GM21825 (cell line): Measurements from ENCODE around the gene PKNOX1.
"Not testable (repeated sequence)": the region's sequence is repeated elsewhere in the genome, so short reads cannot be mapped to it uniquely, and the experiment has no call there.

ENCODE experiments used
- ATAC-seq: cut with Tn5 transposase; IDR thresholded peaks from one replicate; pipeline ENCODE4 v1.9.1; 2021; ENCODE audit warnings: mild to moderate bottlenecking, moderate library complexity; ENCODE audit not compliant: unreplicated experiment

The PKNOX1 gene, protein sequence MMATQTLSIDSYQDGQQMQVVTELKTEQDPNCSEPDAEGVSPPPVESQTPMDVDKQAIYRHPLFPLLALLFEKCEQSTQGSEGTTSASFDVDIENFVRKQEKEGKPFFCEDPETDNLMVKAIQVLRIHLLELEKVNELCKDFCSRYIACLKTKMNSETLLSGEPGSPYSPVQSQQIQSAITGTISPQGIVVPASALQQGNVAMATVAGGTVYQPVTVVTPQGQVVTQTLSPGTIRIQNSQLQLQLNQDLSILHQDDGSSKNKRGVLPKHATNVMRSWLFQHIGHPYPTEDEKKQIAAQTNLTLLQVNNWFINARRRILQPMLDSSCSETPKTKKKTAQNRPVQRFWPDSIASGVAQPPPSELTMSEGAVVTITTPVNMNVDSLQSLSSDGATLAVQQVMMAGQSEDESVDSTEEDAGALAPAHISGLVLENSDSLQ

DNA sequence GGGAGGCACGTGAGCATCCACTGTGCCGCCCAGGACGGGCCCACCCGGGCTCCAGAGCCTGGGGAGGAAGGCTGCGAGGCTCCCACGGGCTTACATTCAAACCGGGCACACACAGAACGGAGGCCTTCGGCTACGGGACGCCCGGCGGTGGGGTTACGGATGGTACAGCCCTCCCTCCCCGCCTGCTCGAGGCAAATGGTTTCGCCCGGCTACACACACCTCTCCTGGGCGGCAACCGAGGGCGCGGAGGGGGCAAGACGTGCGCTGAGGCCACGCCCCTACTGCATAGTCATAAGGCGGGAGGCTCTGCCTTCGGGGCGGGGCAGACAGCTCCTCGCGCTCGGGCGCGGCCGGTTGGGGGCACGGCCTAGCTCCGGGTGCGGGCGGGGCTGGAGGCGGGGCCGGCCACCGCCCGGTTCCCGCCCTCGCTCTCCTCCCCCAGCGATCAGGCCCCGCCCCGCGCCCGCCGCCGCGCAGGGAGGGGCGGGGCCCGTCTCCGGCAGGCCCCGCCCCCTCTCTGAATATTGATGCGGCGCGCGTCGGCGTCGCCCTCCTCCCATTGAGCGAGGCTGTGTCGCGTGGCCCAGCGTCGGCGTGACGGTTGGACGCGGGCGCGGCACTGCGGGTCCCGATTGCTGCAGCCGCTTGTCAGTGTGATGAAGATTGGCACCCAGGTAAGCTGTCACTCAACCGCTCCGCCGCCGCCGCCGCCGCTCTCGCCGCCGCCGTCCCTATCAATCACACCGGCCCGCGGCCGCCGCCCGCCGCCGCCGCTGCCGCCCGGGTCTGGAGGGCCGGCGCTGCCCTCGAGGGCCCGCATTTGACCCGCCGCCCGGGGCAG lies at the start of gene PKNOX1:
PKNOX1 (plus strand) TSS at position 572 of the 841 bp plus-strand sequence. CDS start 29,820 bp downstream, outside the sequence.
- peak; percentile 81 for ATAC-seq

DNA sequence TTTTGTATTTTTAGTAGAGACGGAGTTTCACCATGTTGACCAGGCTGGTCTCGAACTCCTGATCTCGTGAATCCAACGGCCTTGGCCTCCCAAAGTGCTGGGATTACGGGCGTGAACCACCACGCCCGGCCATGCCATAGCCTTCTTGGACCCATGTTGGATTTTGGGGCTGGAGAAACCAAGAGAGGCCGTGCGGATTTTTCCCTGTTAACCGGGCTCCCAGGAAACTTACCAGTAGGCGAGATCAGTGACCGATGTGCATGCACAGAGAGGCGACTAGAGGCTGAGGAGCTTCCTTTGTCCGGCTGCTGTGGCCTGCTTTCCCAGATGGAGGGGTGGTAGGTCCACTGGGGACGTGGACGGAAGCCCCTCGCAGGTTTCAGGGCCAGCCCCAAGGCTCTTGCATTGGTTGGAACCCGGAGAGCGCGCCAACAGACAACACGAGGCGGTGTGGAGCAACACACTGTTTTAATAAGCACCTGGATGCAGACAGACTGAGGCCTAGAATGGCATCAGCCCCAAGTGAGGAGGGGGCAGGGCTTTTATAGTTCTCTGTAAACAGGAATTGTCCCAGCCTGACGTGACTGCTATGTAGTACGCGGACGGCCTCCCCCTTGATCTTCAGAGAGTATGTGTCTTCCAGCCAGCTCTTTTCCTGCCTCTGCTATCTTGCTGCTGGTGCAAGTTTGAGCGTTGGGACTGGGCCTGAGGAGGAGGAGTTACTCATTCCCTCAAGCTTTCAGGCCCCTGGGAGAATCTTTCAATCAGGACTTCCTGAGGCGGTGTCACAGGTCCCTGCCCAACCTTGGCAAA lies 49.0 kb upstream of the PKNOX1 start, which contains the start of gene ERVH48-1:
ERVH48-1 (minus strand) TSS at position 517 of the 813 bp plus-strand sequence. CDS start 6,624 bp downstream, outside the sequence.
- no peak for ATAC-seq

DNA sequence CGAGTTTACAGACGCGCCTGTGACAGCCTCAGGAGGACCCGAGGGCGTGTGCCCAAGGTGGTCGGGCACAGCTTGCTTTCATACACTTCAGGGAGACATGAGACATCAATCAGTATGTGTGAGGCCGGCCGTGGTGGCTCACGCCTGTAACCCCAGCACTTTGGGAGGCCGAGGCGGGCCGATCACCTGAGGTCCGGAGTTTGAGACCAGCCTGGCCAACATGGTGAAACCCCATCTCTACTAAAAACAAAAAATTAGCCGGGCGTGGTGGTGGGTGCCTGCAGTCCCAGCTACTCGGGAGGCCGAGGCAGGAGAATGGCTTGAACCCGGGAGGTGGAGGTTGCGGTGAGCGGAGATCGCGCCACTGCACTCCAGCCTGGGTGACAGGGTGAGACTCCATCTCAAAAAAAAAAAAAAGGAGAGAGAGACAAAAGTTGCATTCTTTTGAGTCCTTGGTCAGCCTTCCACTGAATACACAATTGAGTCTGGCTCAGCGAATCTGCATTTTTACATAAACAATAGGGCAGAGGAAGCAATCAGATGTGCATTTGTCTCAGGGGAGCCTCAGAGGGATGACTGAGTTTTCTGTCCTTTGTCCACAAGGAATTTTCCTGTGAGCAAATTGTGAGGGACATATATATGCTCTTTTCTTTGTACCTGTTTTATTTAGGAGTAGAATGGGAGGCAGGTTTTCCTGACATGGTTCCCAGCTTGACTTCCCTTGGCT lies 46.7 kb upstream of the PKNOX1 start:
- not testable (repeated sequence) for ATAC-seq

DNA sequence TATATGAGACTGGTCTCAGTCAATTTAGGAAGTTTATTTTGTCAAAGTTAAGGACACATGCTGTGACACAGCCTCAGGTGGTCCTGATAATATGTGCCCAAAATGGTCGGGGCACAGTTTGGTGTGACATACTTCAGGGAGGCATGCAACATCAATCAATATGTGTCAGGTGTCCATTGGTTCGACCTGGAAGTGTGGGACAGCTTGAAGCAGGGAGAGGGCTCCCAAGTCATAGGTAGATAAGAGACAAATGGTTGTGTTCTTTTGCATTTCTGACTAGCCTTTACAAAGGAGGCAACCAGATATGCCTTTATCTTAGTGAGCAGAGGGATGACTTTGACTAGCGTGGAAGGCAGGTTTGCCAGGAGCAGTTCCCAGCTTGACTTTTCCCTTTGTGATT lies 44.4 kb upstream of the PKNOX1 start:
- no peak for ATAC-seq

DNA sequence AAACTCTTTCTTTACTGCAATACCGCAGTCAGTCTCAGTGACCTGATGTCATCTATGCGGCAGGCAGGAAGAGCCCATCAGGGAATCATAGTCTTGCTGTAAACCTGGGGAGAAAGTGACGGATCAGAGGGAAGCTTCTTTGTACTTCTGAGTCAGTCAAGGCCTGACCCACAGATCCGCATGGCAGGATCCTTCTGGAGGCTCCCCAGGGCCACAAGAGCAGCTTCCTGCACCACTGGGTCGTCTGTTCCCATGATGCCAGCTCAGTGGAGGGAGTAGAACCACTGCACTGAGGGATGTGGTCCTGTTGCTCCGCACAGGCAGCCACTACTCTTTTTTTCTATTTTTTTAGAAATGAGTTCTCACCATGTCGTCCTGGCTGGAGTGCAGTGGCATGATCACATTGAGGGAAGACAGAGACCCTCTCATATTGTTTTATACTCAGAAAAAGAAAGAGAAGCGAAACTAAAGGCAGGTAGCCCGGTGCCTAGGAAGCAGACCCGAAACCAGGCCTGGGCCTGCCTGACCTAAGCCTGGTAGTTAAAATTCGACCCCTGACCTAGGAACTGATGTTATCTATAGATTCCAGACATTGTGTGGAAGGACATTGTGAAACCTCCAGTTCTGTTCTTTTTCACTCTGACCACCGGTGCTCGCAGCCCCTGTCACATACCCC lies 42.7 kb upstream of the PKNOX1 start:
- no peak for ATAC-seq

DNA sequence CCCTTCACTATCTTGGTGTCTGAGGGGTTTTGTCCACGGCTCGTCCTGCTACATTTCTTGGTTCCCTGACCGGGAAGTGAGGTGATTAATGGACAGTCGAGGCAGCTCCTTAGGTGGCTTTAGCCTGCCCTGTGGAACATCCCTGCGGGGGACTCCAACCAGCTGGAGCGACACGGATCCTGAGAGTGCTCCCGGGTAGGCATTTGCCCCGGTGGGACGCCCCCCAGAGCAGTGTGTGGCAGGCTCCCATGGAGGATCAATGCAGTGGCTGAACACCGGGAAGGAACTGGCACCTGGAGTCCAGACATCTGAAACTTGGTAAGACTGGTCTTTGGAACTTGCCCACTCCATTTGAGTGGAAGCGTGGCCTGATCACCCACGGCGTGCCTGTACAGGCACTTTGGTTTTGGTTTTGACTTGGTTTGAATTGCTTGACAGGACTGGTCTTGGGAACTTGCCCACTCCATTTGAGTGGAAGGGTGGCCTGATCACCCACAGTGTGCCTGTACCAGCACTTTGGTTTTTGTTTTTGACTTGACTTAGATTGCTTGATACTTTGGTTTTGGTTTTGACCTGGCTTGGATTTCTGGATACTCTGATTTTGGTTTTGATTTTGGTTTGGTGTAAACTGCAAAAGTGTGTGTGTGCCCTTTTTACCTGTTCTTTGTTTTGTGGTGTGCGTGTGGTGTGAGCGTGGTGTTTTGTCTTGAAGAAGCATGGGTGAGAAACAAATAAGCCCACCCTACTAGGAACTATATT lies 41.8 kb upstream of the PKNOX1 start:
- ATAC-seq, result not testable (repeated sequence)

DNA sequence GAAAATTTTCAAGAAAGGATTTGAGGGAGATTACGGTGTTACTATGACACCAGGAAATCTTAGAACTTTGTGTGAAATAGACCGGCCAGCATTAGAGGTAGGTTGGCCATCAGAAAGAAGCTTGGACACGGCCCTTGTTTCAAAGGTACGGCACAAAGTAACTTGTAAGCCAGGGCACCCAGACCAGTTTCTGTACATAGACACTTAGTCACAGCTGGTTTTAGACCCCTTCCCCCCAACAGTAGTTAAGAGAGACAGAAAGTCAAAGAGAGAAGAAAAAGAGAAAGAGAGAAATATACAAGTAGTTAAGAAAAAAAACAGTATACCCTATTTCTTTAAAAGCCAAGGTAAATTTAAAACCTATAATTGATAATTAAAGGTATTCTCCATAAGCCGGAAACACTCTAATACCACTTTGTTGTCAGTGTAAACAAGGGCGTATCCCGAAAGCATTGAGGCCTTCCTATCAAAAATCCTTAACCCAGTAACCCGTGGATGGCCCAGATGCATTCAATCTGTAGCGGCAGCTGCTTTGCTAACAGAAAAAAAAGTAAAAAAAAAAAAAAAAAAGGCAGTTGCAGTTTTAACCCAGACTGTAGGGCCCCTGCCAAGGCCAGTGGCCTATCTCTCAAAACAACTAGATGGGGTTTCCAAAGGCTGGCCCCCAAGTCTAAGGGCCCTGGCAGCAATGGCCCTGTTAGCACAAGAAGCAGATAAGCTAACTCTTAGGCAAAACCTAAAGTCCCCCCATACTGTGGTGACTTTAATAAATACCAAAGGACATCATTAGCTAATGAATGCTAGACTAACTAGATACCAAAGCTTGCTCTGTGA lies 41.0 kb upstream of the PKNOX1 start:
- not testable (repeated sequence) for ATAC-seq

DNA sequence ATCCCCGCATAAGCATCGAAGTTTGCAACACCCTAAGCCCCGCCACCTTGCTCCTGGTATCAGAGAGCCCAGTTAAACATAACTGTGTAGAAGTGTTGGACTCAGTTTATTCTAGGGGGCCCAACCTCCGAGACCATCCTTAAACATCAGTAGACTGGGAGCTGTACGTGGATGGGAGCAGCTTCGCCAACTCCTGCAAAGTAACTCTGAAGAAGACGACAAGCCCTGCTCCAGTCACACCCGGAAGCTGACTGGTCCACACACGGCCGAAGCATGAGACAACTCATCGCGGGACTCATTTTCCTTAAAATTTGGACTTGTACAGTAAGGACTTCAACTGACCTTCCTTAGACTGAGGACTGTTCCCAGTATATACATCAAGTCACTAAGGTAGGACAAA lies 40.4 kb upstream of the PKNOX1 start:
- ATAC-seq, result not testable (repeated sequence)

DNA sequence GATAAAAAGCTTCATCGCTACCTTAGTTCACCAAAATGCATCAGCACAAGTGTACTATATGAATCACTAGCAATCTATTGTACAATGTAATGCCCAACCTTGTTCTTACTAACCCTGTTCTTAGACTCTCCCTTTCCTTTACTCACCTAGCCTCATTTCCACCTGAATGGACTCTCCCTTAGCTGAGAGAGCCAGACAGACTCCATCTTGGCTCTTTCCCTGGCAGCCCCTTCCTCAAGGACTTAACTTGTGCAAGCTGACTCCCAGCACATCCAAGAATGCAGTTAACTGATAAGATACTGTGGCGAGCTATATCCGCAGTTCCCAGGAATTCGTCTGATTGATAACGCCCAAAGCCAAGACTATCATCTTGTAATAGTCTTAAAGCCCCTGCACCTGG lies 38.0 kb upstream of the PKNOX1 start:
- ATAC-seq, result not testable (repeated sequence)

DNA sequence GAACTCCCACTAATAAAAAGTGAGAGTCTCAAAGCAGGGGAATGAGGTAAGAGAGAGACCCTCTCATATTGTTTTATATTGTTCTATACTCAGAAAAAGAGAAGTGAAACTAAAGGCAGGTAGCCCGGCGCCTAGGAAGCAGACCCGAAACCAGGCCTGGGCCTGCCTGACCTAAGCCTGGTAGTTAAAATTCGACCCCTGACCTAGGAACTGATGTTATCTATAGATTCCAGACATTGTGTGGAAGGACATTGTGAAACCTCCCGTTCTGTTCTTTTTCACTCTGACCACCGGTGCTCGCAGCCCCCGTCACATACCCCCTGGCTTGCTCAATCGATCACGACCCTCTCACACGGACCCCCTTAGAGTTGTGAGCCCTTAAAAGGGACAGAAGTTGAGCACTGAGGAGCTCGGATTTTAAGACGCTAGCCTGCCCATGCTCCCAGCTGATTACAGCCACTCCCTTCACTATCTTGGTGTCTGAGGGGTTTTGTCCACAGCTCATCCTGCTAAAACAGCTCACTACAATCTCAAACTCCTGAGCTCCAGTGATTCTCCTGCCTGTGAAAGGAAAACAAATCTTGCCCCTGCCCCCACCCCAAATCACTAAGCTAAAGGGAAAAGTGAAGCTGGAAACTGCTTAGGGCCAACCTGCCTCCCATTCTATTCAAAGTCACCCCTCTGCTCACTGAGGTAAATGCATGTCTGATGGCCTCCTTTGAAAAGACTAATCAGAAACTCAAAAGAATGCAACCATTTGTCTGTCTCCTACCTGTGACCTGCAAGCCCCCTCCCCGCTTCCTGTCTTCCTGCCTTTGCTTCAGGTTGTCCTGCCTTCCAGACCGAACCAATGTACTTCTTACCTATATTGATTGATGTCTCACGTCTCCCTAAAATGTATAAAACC lies 37.1 kb upstream of the PKNOX1 start:
- not testable (repeated sequence) for ATAC-seq

DNA sequence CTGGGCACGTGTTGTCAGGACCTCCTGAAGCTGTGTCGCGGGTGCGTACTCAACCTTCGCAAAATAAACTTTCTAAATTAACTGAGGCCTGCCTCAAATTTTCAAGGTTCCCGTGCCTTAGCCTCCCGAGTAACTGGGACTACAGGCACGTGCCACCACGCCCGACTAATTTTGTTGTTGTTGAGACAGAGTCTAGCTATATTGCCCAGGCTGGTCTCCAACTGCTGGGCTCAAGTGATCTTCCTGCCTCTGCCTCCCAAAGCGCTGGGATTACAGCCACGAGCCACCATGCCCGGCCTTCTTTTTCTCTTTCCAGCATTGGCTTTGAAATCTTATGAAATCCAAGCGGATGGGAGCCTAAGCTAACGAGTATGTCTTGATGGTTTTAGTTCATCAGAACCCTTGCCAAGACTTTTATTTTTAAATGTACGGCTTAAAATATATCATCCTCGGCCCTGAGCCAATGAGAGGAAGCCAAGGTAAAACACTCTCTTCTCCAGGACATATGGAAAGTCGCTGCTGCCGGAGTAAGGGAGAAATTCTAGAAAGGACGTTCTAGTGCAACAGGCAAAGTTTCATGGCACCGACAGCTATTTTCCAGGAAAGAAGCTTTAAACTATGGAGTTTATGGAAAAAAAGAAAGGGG lies 36.3 kb upstream of the PKNOX1 start:
- ATAC-seq, result no peak

DNA sequence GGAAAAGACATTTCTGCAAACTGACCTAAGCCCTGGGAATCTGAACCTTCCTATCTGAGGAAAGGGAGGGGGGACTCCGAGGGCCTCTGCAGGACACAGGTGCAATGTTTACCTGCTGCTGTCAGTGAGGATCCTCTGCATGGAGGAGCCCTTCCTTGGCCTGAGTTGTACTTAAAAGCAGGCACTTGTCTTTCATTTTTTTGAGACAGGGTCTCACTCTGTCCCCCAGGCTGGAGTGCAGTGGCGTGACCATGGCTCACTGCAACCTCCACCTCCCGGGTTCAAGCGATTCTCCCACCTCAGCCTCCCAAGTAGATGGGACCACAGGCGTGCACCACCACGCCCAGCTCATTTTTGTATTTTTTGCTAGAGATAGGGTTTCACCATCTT lies 35.8 kb upstream of the PKNOX1 start:
- not testable (repeated sequence) for ATAC-seq

DNA sequence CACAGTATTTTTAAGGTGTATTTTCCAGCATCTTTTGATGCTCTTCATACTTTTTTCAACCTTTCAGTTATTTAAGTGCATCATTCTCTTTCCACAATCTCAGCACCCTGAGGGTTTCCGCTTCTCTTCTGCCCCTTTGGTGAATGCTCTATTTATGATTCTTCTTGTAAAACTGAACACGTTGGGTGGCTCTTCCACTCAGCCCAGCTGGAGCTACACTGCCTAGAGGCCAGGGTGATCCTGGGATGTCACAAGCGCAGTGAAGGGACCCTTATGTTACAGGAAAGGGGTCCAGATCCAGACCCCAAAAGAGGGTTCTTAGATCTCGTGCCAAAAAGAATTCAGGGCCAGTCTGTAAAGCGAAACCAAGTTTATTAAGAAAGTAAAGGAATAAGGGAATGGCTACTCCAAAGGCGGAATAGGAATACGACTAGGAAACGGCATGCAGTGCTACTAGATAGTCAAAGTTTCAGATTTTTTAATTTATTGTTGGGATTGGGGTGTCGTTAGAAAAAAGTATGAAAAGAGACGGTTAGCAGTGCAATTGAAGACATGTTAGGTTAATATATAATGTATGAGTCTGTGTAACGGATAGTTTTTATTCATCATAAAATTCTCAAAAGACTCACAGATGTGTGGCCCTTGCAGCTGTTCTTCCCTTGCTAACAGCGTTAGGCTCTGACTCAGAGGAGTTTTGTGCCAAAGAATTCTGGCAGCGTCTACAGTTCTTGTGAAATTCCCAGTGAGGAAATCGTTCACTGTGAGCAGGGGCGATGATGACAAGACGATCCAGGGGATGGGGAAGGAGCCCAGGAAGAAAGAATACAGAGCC lies 34.6 kb upstream of the PKNOX1 start:
- no peak for ATAC-seq

DNA sequence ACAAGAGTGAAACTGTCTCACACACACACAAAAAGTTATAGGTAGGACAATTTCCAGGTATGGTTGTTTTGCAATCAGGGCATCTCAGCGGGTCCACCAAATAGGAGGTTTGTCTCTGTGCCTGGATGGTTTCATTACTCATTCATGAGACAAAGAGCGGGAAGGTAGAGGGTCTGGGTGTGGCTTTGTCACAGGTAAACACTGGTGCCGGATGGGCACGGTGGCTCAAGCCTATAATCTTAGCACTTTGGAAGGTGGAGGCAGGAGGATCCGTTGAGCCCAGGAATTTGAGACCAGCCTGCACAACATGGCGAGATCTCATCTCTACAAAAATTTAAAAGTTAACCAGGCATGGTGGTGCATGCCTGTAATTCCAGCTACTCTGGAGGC lies 32.7 kb upstream of the PKNOX1 start:
- ATAC-seq, result no peak

DNA sequence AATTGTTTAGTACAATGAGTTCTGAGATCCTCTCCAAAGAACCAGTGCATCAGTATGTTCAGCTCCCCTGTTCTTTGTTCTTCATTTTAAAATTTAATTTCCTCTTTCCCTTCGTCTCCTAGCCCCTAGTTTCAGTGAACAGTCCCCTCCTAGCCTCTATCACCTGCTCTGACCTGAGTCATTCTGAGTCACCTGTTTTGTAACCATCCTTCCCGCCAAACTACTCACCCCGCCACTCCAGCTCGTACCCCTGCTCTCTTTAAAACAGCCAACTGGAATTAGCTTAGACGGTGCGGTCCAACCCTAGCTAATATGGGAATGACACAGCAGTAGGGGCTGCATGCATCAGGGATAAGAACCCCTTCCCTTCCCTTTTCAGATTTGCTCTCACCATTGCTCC lies 32.1 kb upstream of the PKNOX1 start:
- ATAC-seq, result no peak
